G401 (cell line): ENCODE data around the gene CHFR. TPM values are rescaled to one million over a fixed set of nuclear protein-coding genes. Genes with fewer than 3 reads are reported as not detected.
A peak's percentile ranks its signal among the peaks of the same experiment; 100 is the strongest.
"Not testable (repeated sequence)": the region's sequence is repeated elsewhere in the genome, so short reads cannot be mapped to it uniquely, and the experiment has no call there.

Experiments used
- DNase-seq: peaks from one replicate; pipeline ENCODE4 v3.0.0-alpha.2; 2015; ENCODE audit warnings: low spot score
- in situ Hi-C: cut with HindIII; loops from 2 replicates; pipeline ENCODE4 v1.10.0; 2016; ENCODE audit warnings: low sequenced_read_pairs, mixed read lengths
- total RNA-seq: library from RNA; depleted of rRNA; stranded (reverse); fragments of >200 nt; shearing (Covaris generic); gene quantifications from 2 replicates; pipeline ENCODE4 v1.2.3, GENCODE V29; 2014

Gene CHFR
- total RNA-seq, 1 experiment from 2014 or later, result 38.6 TPM

- DNase-seq, result peak; percentile 84
- in situ Hi-C loops, result no loop called here
These were observed 39.7 kb downstream of the CHFR start for GRCh38 chr12:132847363-132848356.

DNA sequence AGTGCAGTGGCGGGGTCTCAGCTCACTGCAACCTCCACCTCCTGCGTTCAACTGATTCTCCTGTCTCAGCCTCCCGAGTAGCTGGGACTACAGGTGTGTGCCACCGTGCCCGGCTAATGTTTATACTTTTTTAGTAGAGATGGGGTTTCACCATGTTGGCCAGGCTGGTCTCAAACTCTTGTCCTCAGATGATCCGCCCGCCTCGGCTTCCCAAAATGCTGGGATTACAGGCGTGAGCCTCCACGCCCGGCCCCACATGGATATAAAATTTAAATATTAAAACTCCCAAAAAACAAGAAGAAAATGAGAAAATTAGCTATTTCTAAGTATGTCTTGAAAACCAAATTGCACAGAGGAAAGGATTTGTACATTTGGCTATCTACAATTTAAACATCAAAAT, 42.7 kb downstream of the CHFR start:
- in situ Hi-C loops, DNase-seq: not testable (repeated sequence)

GRCh38 chr12:132842449-132843045, 44.9 kb downstream of the CHFR start:
- no peak for DNase-seq

DNA sequence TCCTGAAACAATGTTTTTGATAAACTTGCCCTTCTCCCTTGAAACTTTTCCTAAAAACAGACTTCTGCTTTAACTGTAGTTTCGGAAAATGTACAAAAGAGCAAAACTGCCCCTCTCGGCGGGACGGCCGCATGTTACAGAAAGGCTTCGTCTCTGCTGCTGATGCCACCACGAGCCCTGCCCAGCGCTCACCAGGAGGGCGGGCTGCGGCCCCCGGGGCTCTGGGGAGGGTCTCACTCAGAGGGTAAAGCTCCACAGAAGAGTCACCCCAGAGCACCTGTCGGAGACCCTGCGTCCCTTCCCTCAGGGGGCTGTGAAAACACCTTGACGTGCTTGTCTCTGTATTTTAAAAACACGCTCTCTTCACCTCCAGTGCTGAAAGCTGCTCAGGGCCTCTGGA, 46.3 kb downstream of the CHFR start:
- in situ Hi-C loops, result no loop called here
- DNase-seq, result no peak

More at GRCh38 chr12:132842449-132843045, 44.9 kb downstream of the CHFR start:
- in situ Hi-C loops, result no loop called here

- DNase-seq, result no peak
- in situ Hi-C loops, result no loop called here
These were observed 46.9 kb downstream of the CHFR start for GRCh38 chr12:132840536-132840935.

GRCh38 chr12:132839558-132840235, 47.7 kb downstream of the CHFR start:
- in situ Hi-C loops, result no loop called here
- no peak for DNase-seq

DNA sequence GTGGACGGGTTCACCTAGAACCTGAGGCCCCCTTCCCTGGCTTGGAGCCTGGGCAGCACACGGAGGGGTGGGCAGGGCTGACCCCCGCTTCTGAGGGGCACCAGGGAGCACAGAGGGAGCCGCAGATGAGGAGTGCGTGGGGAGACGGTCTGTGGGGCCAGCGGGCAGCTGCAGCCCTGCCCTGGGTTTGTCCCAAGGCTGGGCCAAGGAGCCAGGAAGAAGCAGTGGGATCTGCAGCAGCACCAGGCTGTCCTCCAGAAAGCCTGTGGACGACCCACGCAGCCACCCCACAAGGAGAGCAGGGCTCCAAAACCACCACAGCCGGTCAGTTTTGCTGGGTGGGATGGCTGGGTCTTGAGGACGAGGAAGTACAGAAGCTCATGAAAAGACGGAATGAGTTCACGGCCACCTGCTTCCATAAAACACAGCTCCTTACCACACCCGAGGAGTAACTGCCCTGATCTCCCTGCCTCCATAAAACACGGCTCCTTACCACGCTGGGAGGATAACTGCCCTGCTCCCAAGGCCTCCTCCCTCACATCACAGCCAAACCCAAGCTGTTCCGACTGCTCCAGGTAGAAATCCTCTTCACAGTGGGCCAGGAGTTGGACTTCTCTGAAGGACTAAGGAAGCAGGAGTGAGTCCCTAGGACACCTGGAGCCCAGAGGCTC, 48.9 kb downstream of the CHFR start:
- peak; percentile 20 for DNase-seq
- in situ Hi-C loops, result no loop called here

DNA sequence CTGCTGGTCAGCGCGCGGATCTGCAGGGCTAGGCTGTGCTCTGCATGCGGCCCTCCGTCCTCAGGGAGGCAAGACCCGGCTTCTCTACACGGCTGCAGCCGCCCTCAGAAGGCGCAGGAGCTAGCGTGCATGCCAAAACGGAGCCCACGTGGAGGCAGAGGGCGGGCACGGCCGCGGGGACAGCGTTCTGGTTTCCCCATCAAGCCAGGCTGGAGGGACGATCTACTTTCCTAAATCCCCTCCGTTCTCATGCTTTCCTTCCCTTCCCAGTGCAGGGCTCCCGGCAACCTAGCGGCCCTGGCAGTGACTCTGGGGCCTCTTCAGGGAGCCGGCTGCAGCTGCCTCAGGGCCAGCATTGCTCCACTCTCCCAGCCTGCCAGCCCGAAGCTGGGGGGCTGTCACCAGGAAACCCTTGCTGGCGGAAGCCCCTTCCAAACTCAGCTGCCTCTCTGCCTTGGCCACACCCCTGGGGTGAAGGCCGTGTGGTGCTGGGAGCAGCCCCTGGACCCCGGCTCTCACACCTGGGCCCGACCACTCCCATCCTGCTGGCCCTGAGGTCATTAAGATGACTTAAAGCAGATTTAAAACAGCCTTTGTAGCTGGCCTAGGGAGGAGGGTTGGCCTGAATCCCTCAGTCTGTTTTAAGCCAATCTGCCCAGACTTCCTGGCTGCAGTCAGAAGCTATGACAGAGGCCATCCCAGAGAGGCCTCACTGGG, 49.6 kb downstream of the CHFR start:
- in situ Hi-C loops, result no loop called here
- peak; percentile 77 for DNase-seq

GRCh38 chr12:132836795-132837331, 50.5 kb downstream of the CHFR start:
- in situ Hi-C loops, result no loop called here
- peak; percentile 58 for DNase-seq

DNA sequence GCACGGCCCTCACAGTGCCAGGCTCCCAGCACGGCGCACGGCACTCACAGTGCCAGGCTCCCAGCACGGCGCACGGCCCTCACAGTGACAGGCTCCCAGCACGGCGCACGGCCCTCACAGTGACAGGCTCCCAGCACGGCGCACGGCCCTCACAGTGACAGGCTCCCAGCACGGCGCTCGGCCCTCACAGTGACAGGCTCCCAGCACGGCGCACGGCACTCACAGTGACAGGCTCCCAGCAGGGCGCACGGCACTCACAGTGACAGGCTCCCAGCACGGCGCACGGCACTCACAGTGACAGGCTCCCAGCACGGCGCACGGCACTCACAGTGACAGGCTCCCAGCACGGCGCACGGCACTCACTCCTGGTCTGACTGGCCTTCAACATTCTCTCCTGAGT, 51.2 kb downstream of the CHFR start:
- DNase-seq, in situ Hi-C loops: not testable (repeated sequence)

- DNase-seq, result peak; percentile 73
These were observed 52.1 kb downstream of the CHFR start for GRCh38 chr12:132835076-132836025.

GRCh38 chr12:132834181-132834711, 53.2 kb downstream of the CHFR start:
- DNase-seq, result peak; percentile 64
- in situ Hi-C loops, result no loop called here

More at GRCh38 chr12:132835076-132836025, 52.1 kb downstream of the CHFR start:
- in situ Hi-C loops, result no loop called here

DNA sequence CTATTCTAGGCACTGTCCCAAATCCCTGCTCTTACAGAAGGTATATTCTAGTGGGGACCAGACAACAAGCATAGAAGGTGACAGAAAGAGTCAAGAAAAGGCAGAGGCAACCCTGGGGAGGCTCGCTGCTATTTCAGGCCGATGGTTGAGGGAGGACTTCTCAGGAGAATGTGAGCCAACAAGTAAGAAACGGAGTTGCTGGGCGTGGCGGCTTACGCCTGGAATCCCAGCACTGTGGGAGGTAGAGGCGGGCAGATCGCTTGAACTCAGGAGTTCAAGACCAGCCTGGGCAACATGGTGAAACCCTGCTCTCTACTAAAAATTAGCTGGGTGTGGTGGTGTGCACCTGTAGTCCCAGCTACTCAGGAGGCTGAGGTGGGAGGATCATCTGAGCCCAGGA, 54.1 kb downstream of the CHFR start:
- in situ Hi-C loops, result no loop called here
- no peak for DNase-seq

DNA sequence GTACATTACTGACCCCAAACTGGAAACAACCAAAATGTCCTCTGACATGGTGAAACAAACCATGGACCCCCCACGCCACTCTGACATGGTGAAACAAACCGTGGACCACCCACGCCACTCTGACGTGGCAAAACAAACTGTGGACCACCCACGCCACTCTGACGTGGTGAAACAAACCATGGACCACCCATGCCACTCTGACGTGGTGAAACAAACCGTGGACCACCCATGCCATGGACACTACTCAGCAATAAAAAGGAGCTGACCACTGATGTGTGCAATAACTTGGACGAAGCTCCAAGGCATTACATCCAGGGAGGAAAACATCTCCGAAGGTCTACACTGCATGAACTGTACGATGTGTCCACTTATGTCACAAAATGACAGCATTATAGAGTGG, 55.6 kb downstream of the CHFR start:
- in situ Hi-C loops, result no loop called here
- no peak for DNase-seq

GRCh38 chr12:132828706-132829534, 58.5 kb downstream of the CHFR start, which contains the start of gene GOLGA3:
GOLGA3 (minus strand) TSS chr12:132828869; CDS start chr12:132822128, 6,741 bp downstream.
- peak; percentile 89 for DNase-seq
- in situ Hi-C loops, result no loop called here
